ENCODE results near the gene RABL3.

DNA sequence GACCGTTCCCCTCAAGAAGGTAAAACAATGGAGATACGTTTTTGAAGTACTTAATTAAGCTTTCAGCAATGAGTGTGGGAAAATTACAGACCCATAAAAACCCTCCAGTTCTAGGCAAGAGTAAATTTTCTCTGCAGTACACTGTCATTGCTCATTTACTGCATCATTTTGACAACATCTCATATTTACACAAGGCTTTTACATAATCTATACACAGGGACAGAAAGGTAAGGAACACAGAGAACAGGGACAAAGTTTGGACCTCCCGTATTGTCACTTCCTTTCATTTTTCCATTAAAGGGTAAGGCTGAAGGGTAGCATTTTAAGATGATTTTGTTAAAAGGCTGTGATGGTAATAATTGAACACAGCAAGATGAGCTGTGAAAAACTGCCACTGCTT, 52.9 kb downstream of the RABL3 start:
- TF ChIP-seq POLR2A (IDR thresholded peaks at IDR 0.05; ENCODE audit: low read length) (no peak), GATA1 (IDR thresholded peaks at IDR 0.05; ENCODE audit: low read depth, low read length) (no peak)
